ENCODE data around the gene FYB1. TPM values are rescaled to one million over a fixed set of nuclear protein-coding genes. Genes with fewer than 3 reads are reported as not detected.

Gene FYB1
- total RNA-seq, 1 donor from 2014 or later = not detected

- Mint-ChIP-seq H3K27ac (ENCODE audit: unreplicated experiment) (no peak overlapping the region), H3K9me3 (ENCODE audit: unreplicated experiment) (no peaks in the 10 kb centered on the region), H3K27me3 (ENCODE audit: unreplicated experiment) (no peaks in the 10 kb centered on the region), H3K4me3 (ENCODE audit: unreplicated experiment) (no peak overlapping the region), H3K36me3 (ENCODE audit: unreplicated experiment) (no peaks in the 10 kb centered on the region), H3K4me1 (ENCODE audit: low read depth, unreplicated experiment) (no peaks in the 10 kb centered on the region)
- no peak for DNase-seq
- no peak for TF ChIP-seq CTCF (IDR thresholded peaks at IDR 0.05; ENCODE audit: partially characterized antibody, unreplicated experiment)
Measured at GRCh38 chr5:39178171-39178570, 41.2 kb downstream of the FYB1 start.

GRCh38 chr5:39177631-39177964 lies 41.8 kb downstream of the FYB1 start:
- no peak for TF ChIP-seq CTCF (IDR thresholded peaks at IDR 0.05; ENCODE audit: partially characterized antibody, unreplicated experiment)
- H3K4me1 Mint-ChIP-seq (ENCODE audit: low read depth, unreplicated experiment) = no peaks in the 10 kb centered on the region
- H3K9me3 Mint-ChIP-seq (ENCODE audit: unreplicated experiment) = no peaks in the 10 kb centered on the region
- DNase-seq = no peak
- H3K4me3 Mint-ChIP-seq (ENCODE audit: unreplicated experiment) = no peak overlapping the region
- H3K36me3 Mint-ChIP-seq (ENCODE audit: unreplicated experiment) = no peaks in the 10 kb centered on the region
- H3K27ac Mint-ChIP-seq (ENCODE audit: unreplicated experiment) = no peak overlapping the region
- no peaks in the 10 kb centered on the region for H3K27me3 Mint-ChIP-seq (ENCODE audit: unreplicated experiment)

GRCh38 chr5:39176759-39177630 lies 42.4 kb downstream of the FYB1 start:
- H3K27ac Mint-ChIP-seq (ENCODE audit: unreplicated experiment) = no peak overlapping the region
- H3K9me3 Mint-ChIP-seq (ENCODE audit: unreplicated experiment) = no peaks in the 10 kb centered on the region
- no peaks in the 10 kb centered on the region for H3K36me3 Mint-ChIP-seq (ENCODE audit: unreplicated experiment)
- no peaks in the 10 kb centered on the region for H3K4me1 Mint-ChIP-seq (ENCODE audit: low read depth, unreplicated experiment)
- H3K27me3 Mint-ChIP-seq (ENCODE audit: unreplicated experiment) = no peaks in the 10 kb centered on the region
- H3K4me3 Mint-ChIP-seq (ENCODE audit: unreplicated experiment) = no peak overlapping the region
- DNase-seq = no peak
- no peak for TF ChIP-seq CTCF (IDR thresholded peaks at IDR 0.05; ENCODE audit: partially characterized antibody, unreplicated experiment)

GRCh38 chr5:39175273-39175955 lies 43.9 kb downstream of the FYB1 start:
- Mint-ChIP-seq H3K4me3 (ENCODE audit: unreplicated experiment) (no peak overlapping the region), H3K36me3 (ENCODE audit: unreplicated experiment) (no peaks in the 10 kb centered on the region), H3K4me1 (ENCODE audit: low read depth, unreplicated experiment) (no peaks in the 10 kb centered on the region), H3K9me3 (ENCODE audit: unreplicated experiment) (no peaks in the 10 kb centered on the region), H3K27ac (ENCODE audit: unreplicated experiment) (no peak overlapping the region), H3K27me3 (ENCODE audit: unreplicated experiment) (no peaks in the 10 kb centered on the region)
- no peak for TF ChIP-seq CTCF (IDR thresholded peaks at IDR 0.05; ENCODE audit: partially characterized antibody, unreplicated experiment)
- DNase-seq = no peak

GRCh38 chr5:39173069-39173468 lies 46.3 kb downstream of the FYB1 start:
- DNase-seq = no peak
- Mint-ChIP-seq H3K4me1 (ENCODE audit: low read depth, unreplicated experiment) (no peaks in the 10 kb centered on the region), H3K4me3 (ENCODE audit: unreplicated experiment) (no peak overlapping the region), H3K9me3 (ENCODE audit: unreplicated experiment) (no peaks in the 10 kb centered on the region), H3K27ac (ENCODE audit: unreplicated experiment) (no peak overlapping the region), H3K36me3 (ENCODE audit: unreplicated experiment) (no peaks in the 10 kb centered on the region), H3K27me3 (ENCODE audit: unreplicated experiment) (no peaks in the 10 kb centered on the region)
- TF ChIP-seq CTCF (IDR thresholded peaks at IDR 0.05; ENCODE audit: partially characterized antibody, unreplicated experiment) = no peak

Data from glutamatergic neuron (in vitro differentiated cells).